WTC11 (cell line): ENCODE data around the gene PHKB. TPM values are rescaled to one million over a fixed set of nuclear protein-coding genes. Genes with fewer than 3 reads are reported as not detected.
A peak's percentile ranks its signal among the peaks of the same experiment; 100 is the strongest.

ENCODE experiments used
- ATAC-seq: fragments of 200-7000 bp; cut with Tn5 transposase; 2 replicates; pipeline ENCODE4 v1.10.0; 2021; ENCODE audit warnings: mild to moderate bottlenecking, moderate library complexity
- CTCF ChIA-PET: fragments of 300-600 bp; sonication (Branson Sonifier 250); formaldehyde crosslinking; loops from one replicate; lab custom pipeline; 2021; ENCODE audit warnings: antibody characterized with exemption; lab: Charles Lee
- POLR2A ChIA-PET: fragments of 350-600 bp; sonication (Branson Sonifier 250); formaldehyde crosslinking; loops from one replicate; lab custom pipeline; 2021; ENCODE audit warnings: antibody characterized with exemption; lab: Charles Lee
- DNase-seq: peaks from one replicate; pipeline ENCODE4 v3.0.0; 2021; ENCODE audit warnings: low spot score
- H3K27ac Mint-ChIP-seq: 2 replicates; pipeline ENCODE4 v1.8.0; 2021; ENCODE audit warnings: mixed read lengths
- H3K27me3 Mint-ChIP-seq: 2 replicates; pipeline ENCODE4 v1.8.0; 2021; ENCODE audit warnings: low read depth, mild to moderate bottlenecking, moderate library complexity, mixed read lengths
- H3K36me3 Mint-ChIP-seq: 2 replicates; pipeline ENCODE4 v1.8.0; 2021; ENCODE audit warnings: mixed read lengths
- H3K4me1 Mint-ChIP-seq: 2 replicates; pipeline ENCODE4 v1.8.0; 2022; ENCODE audit warnings: mixed read lengths
- H3K4me3 Mint-ChIP-seq: 2 replicates; pipeline ENCODE4 v1.8.0; 2021; ENCODE audit warnings: mild to moderate bottlenecking, moderate library complexity, mixed read lengths
- H3K9me3 Mint-ChIP-seq: 2 replicates; pipeline ENCODE4 v1.8.0; 2021; ENCODE audit warnings: mixed read lengths
- CBFB ChIP-seq: sonication (generic); formaldehyde crosslinking; IDR thresholded peaks from 2 replicates; pipeline ENCODE4 v1.8.1; 2022; ENCODE audit warnings: mild to moderate bottlenecking, low read depth, missing genetic modification reagents
- CREB1 ChIP-seq: sonication (generic); formaldehyde crosslinking; IDR thresholded peaks from 2 replicates; pipeline ENCODE4 v1.8.0; 2023; ENCODE audit warnings: mild to moderate bottlenecking, missing genetic modification reagents
- FOXK1 ChIP-seq: sonication (generic); formaldehyde crosslinking; IDR thresholded peaks from 2 replicates; pipeline ENCODE4 v1.8.0; 2022; ENCODE audit warnings: mild to moderate bottlenecking, moderate library complexity, missing genetic modification reagents
- FOXP1 ChIP-seq: sonication (generic); formaldehyde crosslinking; IDR thresholded peaks from 2 replicates; pipeline ENCODE4 v1.8.0; 2022; ENCODE audit warnings: missing genetic modification reagents, mild to moderate bottlenecking, moderate library complexity, borderline replicate concordance
- GRHL2 ChIP-seq: fragments of 250-450 bp; sonication (Bioruptor Pico); IDR thresholded peaks from 2 replicates; pipeline ENCODE4 v1.8.0; 2022; ENCODE audit warnings: mild to moderate bottlenecking, moderate library complexity; ENCODE audit not compliant: insufficient replicate concordance, severe bottlenecking
- GTF2I ChIP-seq: fragments of 250-450 bp; sonication (Bioruptor Pico); conservative IDR thresholded peaks from 2 replicates; pipeline ENCODE4 v1.4.0; 2021; ENCODE audit warnings: mild to moderate bottlenecking
- JAZF1 ChIP-seq: fragments of 250-450 bp; sonication (Bioruptor Pico); IDR thresholded peaks from 2 replicates; pipeline ENCODE4 v1.9.0; 2021; ENCODE audit warnings: moderate library complexity, mild to moderate bottlenecking, inconsistent platforms
- NFYB ChIP-seq: sonication (generic); formaldehyde crosslinking; conservative IDR thresholded peaks from 2 replicates; pipeline ENCODE4 v1.8.0; 2022; ENCODE audit warnings: low read depth, missing genetic modification reagents
- NR2C2 ChIP-seq: sonication (generic); formaldehyde crosslinking; IDR thresholded peaks from 2 replicates; pipeline ENCODE4 v1.8.0; 2022; ENCODE audit warnings: mild to moderate bottlenecking, missing genetic modification reagents
- RELA ChIP-seq: sonication (generic); formaldehyde crosslinking; IDR thresholded peaks from 2 replicates; pipeline ENCODE4 v1.8.1; 2022; ENCODE audit warnings: missing genetic modification reagents, mild to moderate bottlenecking, borderline replicate concordance
- SMAD4 ChIP-seq: sonication (generic); formaldehyde crosslinking; IDR thresholded peaks from 2 replicates; pipeline ENCODE4 v1.8.0; 2022; ENCODE audit warnings: mild to moderate bottlenecking, missing genetic modification reagents
- TEAD1 ChIP-seq: sonication (generic); formaldehyde crosslinking; IDR thresholded peaks from 2 replicates; pipeline ENCODE4 v1.8.0; 2022; ENCODE audit warnings: mild to moderate bottlenecking, missing genetic modification reagents
- TP53 ChIP-seq: sonication (generic); formaldehyde crosslinking; IDR thresholded peaks from 2 replicates; pipeline ENCODE4 v1.8.1; 2023; ENCODE audit warnings: mild to moderate bottlenecking, missing genetic modification reagents
- USF2 ChIP-seq: sonication (generic); formaldehyde crosslinking; IDR thresholded peaks from 2 replicates; pipeline ENCODE4 v1.8.1; 2023; ENCODE audit warnings: mild to moderate bottlenecking, missing genetic modification reagents, moderate library complexity
- ZBTB21 ChIP-seq: sonication (generic); formaldehyde crosslinking; IDR thresholded peaks from 2 replicates; pipeline ENCODE4 v1.8.1; 2023; ENCODE audit warnings: mild to moderate bottlenecking, missing genetic modification reagents, borderline replicate concordance
- ZNF219 ChIP-seq: sonication (generic); formaldehyde crosslinking; IDR thresholded peaks from 2 replicates; pipeline ENCODE4 v1.8.0; 2023; ENCODE audit warnings: missing genetic modification reagents, mild to moderate bottlenecking, borderline replicate concordance
- ZNF232 ChIP-seq: sonication (generic); formaldehyde crosslinking; IDR thresholded peaks from 2 replicates; pipeline ENCODE4 v1.8.0; 2022; ENCODE audit warnings: mild to moderate bottlenecking, missing genetic modification reagents
- ZNF423 ChIP-seq: fragments of 250-450 bp; sonication (Bioruptor Pico); IDR thresholded peaks from 2 replicates; pipeline ENCODE4 v2.1.2; 2022; ENCODE audit warnings: mild to moderate bottlenecking, moderate library complexity
- total RNA-seq: library from RNA; stranded (reverse); gene quantifications from 3 replicates; pipeline ENCODE4 v1.2.3, GENCODE V29; 2021
- TF ChIP-seq, protein P1 (sequence below): sonication (generic); formaldehyde crosslinking; IDR thresholded peaks from 2 replicates; pipeline ENCODE4 v1.8.0; 2022; ENCODE audit warnings: mild to moderate bottlenecking, missing genetic modification reagents
- TF ChIP-seq, protein P2 (sequence below): fragments of 250-450 bp; sonication (Bioruptor Pico); conservative IDR thresholded peaks from 2 replicates; pipeline ENCODE4 v1.9.0; 2021; ENCODE audit warnings: mild to moderate bottlenecking
- TF ChIP-seq, protein P3 (sequence below): sonication (generic); formaldehyde crosslinking; IDR thresholded peaks from 2 replicates; pipeline ENCODE4 v1.8.0; 2023; ENCODE audit warnings: missing genetic modification reagents
- TF ChIP-seq, protein P4 (sequence below): fragments of 250-450 bp; sonication (Bioruptor Pico); IDR thresholded peaks from 2 replicates; pipeline ENCODE4 v1.9.0; 2021; ENCODE audit warnings: mild to moderate bottlenecking, borderline replicate concordance

PHKB gene
- total RNA-seq, 1 experiment from 2014 or later: 43.9 TPM

DNA sequence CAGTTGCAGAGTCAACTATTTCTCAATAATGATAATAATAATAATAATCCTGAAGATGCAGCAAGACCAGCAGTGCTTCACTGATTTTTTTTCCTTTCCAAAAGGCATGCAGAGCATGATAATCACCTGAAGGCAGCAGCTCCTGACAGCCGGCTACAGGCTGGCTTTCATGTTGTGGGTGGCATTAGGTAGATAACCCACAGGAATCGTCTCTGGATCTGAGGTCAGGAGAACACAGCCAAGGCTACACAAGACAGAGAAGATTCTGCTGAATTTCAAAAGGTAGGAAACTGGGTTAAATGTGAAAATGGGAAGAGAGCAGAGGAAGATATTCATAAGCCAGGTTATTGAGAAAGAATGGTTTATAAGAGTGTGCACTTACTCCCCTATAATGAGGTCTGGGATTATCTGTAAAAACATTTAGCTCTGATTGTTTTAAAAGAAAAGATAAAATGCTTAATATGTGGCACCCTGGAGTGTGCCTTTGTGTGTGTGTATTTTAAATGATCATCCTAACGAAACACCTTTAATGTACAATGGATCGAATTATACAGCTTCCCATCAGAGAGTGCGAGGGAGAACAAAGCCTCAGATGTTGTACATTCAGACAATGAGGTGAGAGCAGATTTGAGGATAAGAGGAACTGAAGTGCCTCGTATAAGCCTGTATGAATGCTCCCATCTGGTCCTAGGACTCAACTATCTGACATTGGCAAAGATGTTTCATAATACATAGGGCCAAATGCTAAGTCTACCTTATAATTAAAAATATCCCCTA, 273.1 kb downstream of the PHKB start:
- POLR2A ChIA-PET: no interaction called here
- no peak for TF ChIP-seq ZNF232
- TF ChIP-seq CREB1 (CRISPR knock-in tag): no peak
- TF ChIP-seq RELA (CRISPR knock-in tag): no peak
- TF ChIP-seq, protein P1, sequence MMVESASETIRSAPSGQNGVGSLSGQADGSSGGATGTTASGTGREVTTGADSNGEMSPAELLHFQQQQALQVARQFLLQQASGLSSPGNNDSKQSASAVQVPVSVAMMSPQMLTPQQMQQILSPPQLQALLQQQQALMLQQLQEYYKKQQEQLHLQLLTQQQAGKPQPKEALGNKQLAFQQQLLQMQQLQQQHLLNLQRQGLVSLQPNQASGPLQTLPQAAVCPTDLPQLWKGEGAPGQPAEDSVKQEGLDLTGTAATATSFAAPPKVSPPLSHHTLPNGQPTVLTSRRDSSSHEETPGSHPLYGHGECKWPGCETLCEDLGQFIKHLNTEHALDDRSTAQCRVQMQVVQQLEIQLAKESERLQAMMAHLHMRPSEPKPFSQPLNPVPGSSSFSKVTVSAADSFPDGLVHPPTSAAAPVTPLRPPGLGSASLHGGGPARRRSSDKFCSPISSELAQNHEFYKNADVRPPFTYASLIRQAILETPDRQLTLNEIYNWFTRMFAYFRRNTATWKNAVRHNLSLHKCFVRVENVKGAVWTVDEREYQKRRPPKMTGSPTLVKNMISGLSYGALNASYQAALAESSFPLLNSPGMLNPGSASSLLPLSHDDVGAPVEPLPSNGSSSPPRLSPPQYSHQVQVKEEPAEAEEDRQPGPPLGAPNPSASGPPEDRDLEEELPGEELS: no peak
- TF ChIP-seq ZNF219 (CRISPR knock-in tag): no peak
- TF ChIP-seq JAZF1 (CRISPR knock-in tag): no peak
- no peak for TF ChIP-seq ZNF423 (CRISPR knock-in tag)
- TF ChIP-seq CBFB (CRISPR knock-in tag): no peak
- CTCF ChIA-PET: interaction anchor here (0.6 kb wide), 1 partner anchor 928 kb away, joined by 4 read pairs; no protein-coding TSS in a partner anchor
- Mint-ChIP-seq H3K27me3 (no peaks in the 10 kb centered on the region), H3K9me3 (peaks cover 10% of the 10 kb centered on the region), H3K4me1 (peaks cover 30% of the 10 kb centered on the region), H3K27ac (no peak overlapping the region), H3K4me3 (no peak overlapping the region), H3K36me3 (peaks cover 6% of the 10 kb centered on the region; the same call in 1 of the 2 replicates)
- DNase-seq (no peak), ATAC-seq (no peak)

DNA sequence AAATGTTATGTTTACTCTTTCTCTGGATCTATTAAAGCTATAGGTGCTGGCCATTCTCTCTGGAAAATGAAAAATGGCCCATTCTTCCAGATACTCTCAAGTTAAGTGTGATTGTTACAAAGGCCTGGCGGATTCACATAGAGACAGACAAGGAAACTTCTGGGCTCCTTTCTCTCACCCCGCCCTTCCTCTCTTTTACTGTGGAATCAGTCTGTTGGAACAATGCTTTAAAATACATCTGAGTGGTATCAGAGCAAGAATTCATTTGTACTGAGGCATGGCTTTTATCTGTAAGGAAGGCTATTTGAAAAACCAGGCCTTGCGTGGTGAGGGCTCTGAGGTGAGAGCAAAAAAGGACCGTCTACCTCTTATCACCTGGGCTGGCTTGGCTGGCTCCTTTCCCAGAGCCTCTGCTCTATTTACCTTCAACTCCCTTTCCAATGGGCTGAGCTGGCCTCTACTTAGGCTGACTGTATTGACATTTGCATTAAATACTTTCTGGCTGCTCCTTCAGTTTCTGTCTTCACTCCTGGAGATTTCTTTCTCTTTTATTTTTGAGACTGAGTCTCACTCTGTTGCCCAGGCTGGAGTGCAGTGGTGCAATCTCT, 274.0 kb downstream of the PHKB start:
- Mint-ChIP-seq H3K4me1 (peaks cover 30% of the 10 kb centered on the region), H3K27me3 (no peaks in the 10 kb centered on the region), H3K9me3 (peaks cover 18% of the 10 kb centered on the region), H3K4me3 (no peak overlapping the region), H3K36me3 (peaks cover 10% of the 10 kb centered on the region; the same call in 1 of the 2 replicates), H3K27ac (peak overlapping the region; percentile 34)
- DNase-seq: no peak
- no peak for TF ChIP-seq TEAD1 (CRISPR knock-in tag)
- TF ChIP-seq, all 79 proteins: peak for 0
- ATAC-seq: no peak
- POLR2A ChIA-PET: no interaction called here
- CTCF ChIA-PET: no interaction called here

DNA sequence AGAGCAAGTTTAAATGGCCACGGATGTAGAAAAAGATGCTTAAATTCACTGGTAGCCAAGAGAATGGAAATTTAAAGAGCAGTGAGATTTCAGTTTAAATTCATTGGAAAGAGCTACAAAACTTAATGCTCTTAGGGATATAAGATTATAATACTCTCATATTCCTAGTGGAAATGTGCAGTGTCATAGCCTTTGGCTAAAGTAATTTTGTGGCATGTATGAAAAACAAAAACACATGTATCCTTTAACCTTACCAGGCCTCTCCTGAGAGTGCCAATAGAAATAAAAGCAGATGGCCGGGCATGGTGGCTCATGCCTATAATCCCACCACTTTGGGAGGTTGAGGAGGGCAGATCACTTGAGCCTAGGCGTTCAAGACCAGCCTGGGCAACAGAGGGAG, 289.2 kb downstream of the PHKB start:
- H3K36me3 Mint-ChIP-seq: no peaks in the 10 kb centered on the region
- DNase-seq (no peak), ATAC-seq (no peak)
- no peak overlapping the region for H3K27ac Mint-ChIP-seq
- no peak overlapping the region for H3K4me3 Mint-ChIP-seq
- H3K27me3 Mint-ChIP-seq: no peaks in the 10 kb centered on the region
- ChIA-PET CTCF (no interaction called here), POLR2A (no interaction called here)
- H3K4me1 Mint-ChIP-seq: peaks cover 8% of the 10 kb centered on the region
- H3K9me3 Mint-ChIP-seq: no peaks in the 10 kb centered on the region
- TF ChIP-seq, protein P2, sequence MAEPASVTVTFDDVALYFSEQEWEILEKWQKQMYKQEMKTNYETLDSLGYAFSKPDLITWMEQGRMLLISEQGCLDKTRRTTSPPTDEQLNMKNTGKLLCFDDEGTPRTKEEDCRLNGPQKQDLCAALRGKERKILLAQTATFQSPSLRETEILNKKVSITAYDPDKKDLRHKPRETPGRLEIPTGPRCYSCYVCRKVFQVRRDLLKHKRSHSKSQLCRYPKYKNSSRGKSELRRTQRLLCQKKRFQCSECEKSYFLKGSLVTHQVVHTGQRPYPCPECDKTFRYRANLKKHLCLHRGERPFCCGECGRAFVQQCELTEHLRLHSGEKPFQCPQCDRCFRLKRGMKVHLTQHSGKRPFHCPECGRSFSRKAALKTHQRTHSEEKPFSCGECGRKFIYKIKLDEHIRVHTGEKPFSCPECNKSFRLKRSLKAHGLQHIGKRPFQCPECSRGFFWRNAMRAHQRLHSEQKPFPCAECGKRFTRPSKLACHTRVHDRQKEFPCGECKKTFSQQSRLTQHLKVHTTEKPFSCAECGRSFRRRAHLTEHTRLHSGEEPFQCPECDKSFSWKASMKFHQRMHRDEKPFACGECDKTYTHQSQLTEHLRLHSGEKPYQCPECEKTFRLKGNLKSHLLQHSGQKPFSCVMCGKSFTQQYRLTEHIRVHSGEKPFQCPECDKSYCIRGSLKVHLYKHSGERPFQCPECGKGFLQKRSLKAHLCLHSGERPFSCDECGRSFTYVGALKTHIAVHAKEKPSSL (CRISPR knock-in tag): no peak
- TF ChIP-seq CREB1 (CRISPR knock-in tag) (no peak), USF2 (CRISPR knock-in tag) (no peak), FOXP1 (CRISPR knock-in tag) (no peak), TP53 (no peak), NFYB (CRISPR knock-in tag) (no peak), JAZF1 (CRISPR knock-in tag) (no peak), SMAD4 (CRISPR knock-in tag) (no peak), NR2C2 (CRISPR knock-in tag) (no peak), FOXK1 (no peak), GRHL2 (CRISPR knock-in tag) (no peak), GTF2I (no peak), ZBTB21 (CRISPR knock-in tag) (no peak)
- TF ChIP-seq, protein P3, sequence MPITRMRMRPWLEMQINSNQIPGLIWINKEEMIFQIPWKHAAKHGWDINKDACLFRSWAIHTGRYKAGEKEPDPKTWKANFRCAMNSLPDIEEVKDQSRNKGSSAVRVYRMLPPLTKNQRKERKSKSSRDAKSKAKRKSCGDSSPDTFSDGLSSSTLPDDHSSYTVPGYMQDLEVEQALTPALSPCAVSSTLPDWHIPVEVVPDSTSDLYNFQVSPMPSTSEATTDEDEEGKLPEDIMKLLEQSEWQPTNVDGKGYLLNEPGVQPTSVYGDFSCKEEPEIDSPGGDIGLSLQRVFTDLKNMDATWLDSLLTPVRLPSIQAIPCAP: no peak
- TF ChIP-seq, protein P4, sequence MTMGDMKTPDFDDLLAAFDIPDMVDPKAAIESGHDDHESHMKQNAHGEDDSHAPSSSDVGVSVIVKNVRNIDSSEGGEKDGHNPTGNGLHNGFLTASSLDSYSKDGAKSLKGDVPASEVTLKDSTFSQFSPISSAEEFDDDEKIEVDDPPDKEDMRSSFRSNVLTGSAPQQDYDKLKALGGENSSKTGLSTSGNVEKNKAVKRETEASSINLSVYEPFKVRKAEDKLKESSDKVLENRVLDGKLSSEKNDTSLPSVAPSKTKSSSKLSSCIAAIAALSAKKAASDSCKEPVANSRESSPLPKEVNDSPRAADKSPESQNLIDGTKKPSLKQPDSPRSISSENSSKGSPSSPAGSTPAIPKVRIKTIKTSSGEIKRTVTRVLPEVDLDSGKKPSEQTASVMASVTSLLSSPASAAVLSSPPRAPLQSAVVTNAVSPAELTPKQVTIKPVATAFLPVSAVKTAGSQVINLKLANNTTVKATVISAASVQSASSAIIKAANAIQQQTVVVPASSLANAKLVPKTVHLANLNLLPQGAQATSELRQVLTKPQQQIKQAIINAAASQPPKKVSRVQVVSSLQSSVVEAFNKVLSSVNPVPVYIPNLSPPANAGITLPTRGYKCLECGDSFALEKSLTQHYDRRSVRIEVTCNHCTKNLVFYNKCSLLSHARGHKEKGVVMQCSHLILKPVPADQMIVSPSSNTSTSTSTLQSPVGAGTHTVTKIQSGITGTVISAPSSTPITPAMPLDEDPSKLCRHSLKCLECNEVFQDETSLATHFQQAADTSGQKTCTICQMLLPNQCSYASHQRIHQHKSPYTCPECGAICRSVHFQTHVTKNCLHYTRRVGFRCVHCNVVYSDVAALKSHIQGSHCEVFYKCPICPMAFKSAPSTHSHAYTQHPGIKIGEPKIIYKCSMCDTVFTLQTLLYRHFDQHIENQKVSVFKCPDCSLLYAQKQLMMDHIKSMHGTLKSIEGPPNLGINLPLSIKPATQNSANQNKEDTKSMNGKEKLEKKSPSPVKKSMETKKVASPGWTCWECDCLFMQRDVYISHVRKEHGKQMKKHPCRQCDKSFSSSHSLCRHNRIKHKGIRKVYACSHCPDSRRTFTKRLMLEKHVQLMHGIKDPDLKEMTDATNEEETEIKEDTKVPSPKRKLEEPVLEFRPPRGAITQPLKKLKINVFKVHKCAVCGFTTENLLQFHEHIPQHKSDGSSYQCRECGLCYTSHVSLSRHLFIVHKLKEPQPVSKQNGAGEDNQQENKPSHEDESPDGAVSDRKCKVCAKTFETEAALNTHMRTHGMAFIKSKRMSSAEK (CRISPR knock-in tag): no peak
